Astrocyte of the spinal cord (primary cell): ENCODE measurements around the gene FAF1.
"Not testable (repeated sequence)": the region's sequence is repeated elsewhere in the genome, so short reads cannot be mapped to it uniquely, and the experiment has no call there.

Experiments used
- DNase-seq: peaks from one replicate; pipeline ENCODE4 v3.0.0; 2011; ENCODE audit warnings: low read depth, low spot score
- H3K4me3 ChIP-seq: 2 replicates; pipeline ENCODE4 v1.5.1; 2011; ENCODE audit warnings: low read depth, mild to moderate bottlenecking, low read length, moderate library complexity
- CTCF ChIP-seq: IDR thresholded peaks from 2 replicates; pipeline ENCODE4 v1.5.1; 2012; ENCODE audit warnings: low read depth, mild to moderate bottlenecking, low read length, inconsistent platforms
- in situ Hi-C: cut with HindIII; loops from 2 replicates; pipeline ENCODE4 v1.10.0; 2017; ENCODE audit warnings: low sequenced_read_pairs

FAF1 gene

DNA sequence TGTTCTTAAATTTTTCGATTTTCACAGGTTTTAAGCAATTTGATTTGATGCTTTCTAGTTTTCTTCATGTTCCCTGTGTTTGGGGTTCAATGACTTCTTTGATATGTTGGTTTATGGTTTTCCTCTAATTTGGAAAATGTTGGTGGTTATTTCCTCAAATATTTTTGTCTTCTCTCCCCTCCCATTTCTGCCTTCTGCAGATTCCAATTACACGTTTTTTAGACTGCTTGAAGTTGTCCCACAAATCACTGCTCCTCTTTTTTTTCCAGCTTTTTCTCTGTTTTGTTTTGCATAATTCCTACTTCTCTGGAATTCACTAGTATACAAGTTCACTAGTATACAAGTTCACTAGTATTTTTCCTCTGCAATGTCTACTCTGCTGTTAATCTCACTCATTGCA, 61.3 kb downstream of the FAF1 start:
- no peak for DNase-seq
- TF ChIP-seq CTCF = no peak
- in situ Hi-C loops = no loop called here
- H3K4me3 ChIP-seq = no peak overlapping the region

- no peak overlapping the region for H3K4me3 ChIP-seq
- no peak for DNase-seq
- in situ Hi-C loops = no loop called here
- TF ChIP-seq CTCF = no peak
Measured at GRCh38 chr1:50894340-50894739, 65.7 kb downstream of the FAF1 start.

DNA sequence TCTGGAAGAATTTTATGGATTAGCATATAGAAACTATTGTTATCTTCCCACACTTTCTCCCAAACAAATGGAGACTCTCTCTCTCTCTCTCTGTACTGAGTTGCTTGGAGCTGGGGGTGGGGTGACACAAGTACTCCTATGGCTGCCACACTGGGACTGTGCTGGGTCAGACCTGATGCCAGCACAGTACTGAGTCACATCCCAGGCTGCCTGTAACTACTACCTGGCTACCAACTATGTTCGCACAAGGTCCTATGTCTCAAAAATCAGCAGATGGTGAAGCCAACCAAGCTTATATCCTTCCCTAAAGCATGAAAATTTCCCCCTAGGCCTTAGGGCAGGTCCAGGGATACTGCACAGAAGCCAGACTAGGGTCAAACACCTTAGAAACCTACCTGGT, 66.6 kb downstream of the FAF1 start:
- H3K4me3 ChIP-seq = no peak overlapping the region
- TF ChIP-seq CTCF = no peak
- in situ Hi-C loops = no loop called here
- DNase-seq = no peak

GRCh38 chr1:50887555-50887954, 72.5 kb downstream of the FAF1 start:
- DNase-seq, in situ Hi-C loops, H3K4me3 ChIP-seq: not testable (repeated sequence)

- in situ Hi-C loops = no loop called here
- DNase-seq = no peak
- no peak for TF ChIP-seq CTCF
- H3K4me3 ChIP-seq = no peak overlapping the region
Measured at GRCh38 chr1:50880373-50880772, 79.7 kb downstream of the FAF1 start.

GRCh38 chr1:50879137-50879536, 80.9 kb downstream of the FAF1 start:
- TF ChIP-seq CTCF = no peak
- H3K4me3 ChIP-seq = no peak overlapping the region
- in situ Hi-C loops = no loop called here

GRCh38 chr1:50878434-50878833, 81.6 kb downstream of the FAF1 start:
- in situ Hi-C loops = no loop called here
- TF ChIP-seq CTCF = no peak
- no peak overlapping the region for H3K4me3 ChIP-seq
- no peak for DNase-seq

More at GRCh38 chr1:50879137-50879536, 80.9 kb downstream of the FAF1 start:
- no peak for DNase-seq
